Hepatocyte (in vitro differentiated cells): ENCODE data around the gene S1PR3.

ENCODE experiments used
- EZH2 ChIP-seq: fragments of 200-600 bp; sonication (generic); IDR thresholded peaks from 2 replicates; pipeline ENCODE4 v1.6.1; 2016; ENCODE audit warnings: antibody characterized with exemption, mild to moderate bottlenecking, borderline replicate concordance
- EZH2phosphoT487 ChIP-seq: fragments of 200-600 bp; sonication (generic); IDR thresholded peaks from one replicate; pipeline ENCODE4 v1.6.1; 2018; ENCODE audit warnings: antibody characterized with exemption, mild to moderate bottlenecking, low read depth, moderate library complexity; ENCODE audit not compliant: unreplicated experiment, severe bottlenecking
- TF ChIP-seq, protein P1 (sequence below): fragments of 200-600 bp; sonication (generic); IDR thresholded peaks from 2 replicates; pipeline ENCODE4 v1.5.1; 2016; ENCODE audit warnings: antibody characterized with exemption, mild to moderate bottlenecking; ENCODE audit not compliant: poor library complexity

DNA sequence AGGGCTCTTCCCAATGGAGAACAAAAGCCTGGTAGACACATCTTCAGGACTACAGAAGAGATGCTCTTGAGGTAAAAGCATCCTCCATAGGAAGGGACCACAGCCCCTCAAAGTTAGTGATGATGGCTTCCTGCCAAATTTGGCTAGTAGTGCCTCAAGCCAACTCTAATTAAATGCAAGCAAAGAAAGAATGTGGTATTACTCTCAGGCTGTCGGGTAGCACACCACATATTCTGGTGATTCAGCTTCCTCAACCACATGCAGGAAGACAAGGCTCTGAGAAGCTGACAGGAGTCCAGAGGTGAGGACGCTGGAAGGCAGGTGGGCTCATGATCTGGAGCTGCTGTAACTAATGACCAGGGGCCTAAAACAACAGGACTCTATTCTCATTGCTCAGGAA is 37.2 kb upstream of the S1PR3 start:
- no peak for TF ChIP-seq EZH2phosphoT487
- TF ChIP-seq, protein P1, sequence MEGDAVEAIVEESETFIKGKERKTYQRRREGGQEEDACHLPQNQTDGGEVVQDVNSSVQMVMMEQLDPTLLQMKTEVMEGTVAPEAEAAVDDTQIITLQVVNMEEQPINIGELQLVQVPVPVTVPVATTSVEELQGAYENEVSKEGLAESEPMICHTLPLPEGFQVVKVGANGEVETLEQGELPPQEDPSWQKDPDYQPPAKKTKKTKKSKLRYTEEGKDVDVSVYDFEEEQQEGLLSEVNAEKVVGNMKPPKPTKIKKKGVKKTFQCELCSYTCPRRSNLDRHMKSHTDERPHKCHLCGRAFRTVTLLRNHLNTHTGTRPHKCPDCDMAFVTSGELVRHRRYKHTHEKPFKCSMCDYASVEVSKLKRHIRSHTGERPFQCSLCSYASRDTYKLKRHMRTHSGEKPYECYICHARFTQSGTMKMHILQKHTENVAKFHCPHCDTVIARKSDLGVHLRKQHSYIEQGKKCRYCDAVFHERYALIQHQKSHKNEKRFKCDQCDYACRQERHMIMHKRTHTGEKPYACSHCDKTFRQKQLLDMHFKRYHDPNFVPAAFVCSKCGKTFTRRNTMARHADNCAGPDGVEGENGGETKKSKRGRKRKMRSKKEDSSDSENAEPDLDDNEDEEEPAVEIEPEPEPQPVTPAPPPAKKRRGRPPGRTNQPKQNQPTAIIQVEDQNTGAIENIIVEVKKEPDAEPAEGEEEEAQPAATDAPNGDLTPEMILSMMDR = no peak
- TF ChIP-seq EZH2 = no peak
